ENCODE data around the gene OR1I1. TPM values are rescaled to one million over a fixed set of nuclear protein-coding genes. Genes with fewer than 3 reads are reported as not detected.

The OR1I1 gene
- total RNA-seq, 4 donors from 2014 or later, result not detected

- DNase-seq (ENCODE audit: low spot score in 2 of 2), result no peak
- TF ChIP-seq CTCF (IDR thresholded peaks at IDR 0.05), result no peak
- no peak for TF ChIP-seq POLR2A (IDR thresholded peaks at IDR 0.05)
- H3K4me3 ChIP-seq (ENCODE audit: low read depth, poor library complexity, severe bottlenecking), result no peak overlapping the region
- 91 to 92% methylated on average over 11 of the region's 11 CpGs for WGBS, 2 donors
- intact Hi-C loops (cut with DNase I; ENCODE audit: low total_unique reads), result no loop called here
Observed at GRCh38 chr19:15112385-15112784, 30.4 kb downstream of the OR1I1 start.

DNA sequence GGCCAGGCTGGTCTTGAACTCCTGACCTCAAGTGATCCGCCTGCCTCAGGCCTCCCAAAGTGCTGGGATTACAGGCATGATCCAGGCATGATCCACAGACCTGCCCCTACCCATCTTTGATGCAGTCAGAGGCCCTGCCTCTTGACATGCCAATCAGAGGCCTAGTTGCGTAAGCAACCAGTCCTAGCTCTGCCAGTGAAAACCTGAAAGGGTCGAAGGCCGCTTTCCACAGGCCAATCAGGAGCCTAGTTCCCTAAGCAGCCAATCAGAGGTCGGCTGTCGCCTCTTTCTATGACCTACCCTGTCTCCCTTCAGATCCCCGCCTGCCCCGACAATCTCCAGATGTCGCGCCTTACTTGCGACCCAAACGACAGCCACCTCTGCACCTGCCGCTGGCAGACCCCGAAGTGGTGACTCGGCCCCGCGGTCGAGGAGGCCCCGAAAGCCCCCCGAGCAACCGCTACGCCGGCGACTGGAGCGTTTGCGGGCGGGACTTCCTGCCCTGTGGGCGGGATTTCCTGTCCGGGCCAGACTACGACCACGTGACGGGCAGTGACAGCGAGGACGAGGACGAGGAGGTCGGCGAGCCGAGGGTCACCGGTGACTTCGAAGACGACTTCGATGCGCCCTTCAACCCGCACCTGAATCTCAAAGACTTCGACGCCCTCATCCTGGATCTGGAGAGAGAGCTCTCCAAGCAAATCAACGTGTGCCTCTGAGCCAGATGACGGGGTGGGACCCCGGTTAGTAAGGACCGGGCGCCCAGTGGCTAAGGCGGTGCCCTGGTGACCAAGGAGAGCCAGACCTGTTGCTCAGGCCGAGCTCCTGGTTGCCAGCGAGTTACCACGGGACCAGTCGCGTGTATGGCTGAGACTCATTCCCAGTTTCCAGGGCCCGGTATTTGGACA lies 31.5 kb downstream of the OR1I1 start:
- no peak for TF ChIP-seq POLR2A (IDR thresholded peaks at IDR 0.05)
- TF ChIP-seq CTCF (IDR thresholded peaks at IDR 0.05), result no peak
- DNase-seq (ENCODE audit: low spot score in 2 of 2), result no peak
- H3K4me3 ChIP-seq (ENCODE audit: low read depth, poor library complexity, severe bottlenecking), result no peak overlapping the region
- WGBS, 2 donors, result 91 to 95% methylated on average over 57 of the region's 58 CpGs
- intact Hi-C loops (cut with DNase I; ENCODE audit: low total_unique reads), result no loop called here

- TF ChIP-seq POLR2A (IDR thresholded peaks at IDR 0.05) (no peak), CTCF (IDR thresholded peaks at IDR 0.05) (no peak)
- H3K4me3 ChIP-seq (ENCODE audit: low read depth, poor library complexity, severe bottlenecking), result no peak overlapping the region
- intact Hi-C loops (cut with DNase I; ENCODE audit: low total_unique reads), result no loop called here
- WGBS, 2 donors, result 55 to 72% methylated on average over 6 to 7 of the region's 7 CpGs
- no peak for DNase-seq (ENCODE audit: low spot score in 2 of 2)
Observed at GRCh38 chr19:15114153-15114540, 32.1 kb downstream of the OR1I1 start.

GRCh38 chr19:15115080-15115479 lies 33.1 kb downstream of the OR1I1 start:
- no peak for DNase-seq (ENCODE audit: low spot score in 2 of 2)
- WGBS, 2 donors, result 71 to 72% methylated on average over 13 of the region's 13 CpGs
- TF ChIP-seq POLR2A (IDR thresholded peaks at IDR 0.05), result no peak
- TF ChIP-seq CTCF (IDR thresholded peaks at IDR 0.05), result no peak
- no peak overlapping the region for H3K4me3 ChIP-seq (ENCODE audit: low read depth, poor library complexity, severe bottlenecking)
- intact Hi-C loops (cut with DNase I; ENCODE audit: low total_unique reads), result no loop called here

GRCh38 chr19:15115762-15116615 lies 34.0 kb downstream of the OR1I1 start:
- TF ChIP-seq POLR2A (IDR thresholded peaks at IDR 0.05) (no peak), CTCF (IDR thresholded peaks at IDR 0.05) (no peak)
- DNase-seq (ENCODE audit: low spot score in 2 of 2), result no peak
- 81 to 88% methylated on average over 22 of the region's 23 CpGs for WGBS, 2 donors
- H3K4me3 ChIP-seq (ENCODE audit: low read depth, poor library complexity, severe bottlenecking), result no peak overlapping the region
- intact Hi-C loops (cut with DNase I; ENCODE audit: low total_unique reads), result no loop called here

All from lower leg skin (tissue), 4 donors.